IPS DF 4.7 (cell line): ENCODE results near the gene SP3.

Experiments
- DNase-seq: peaks from one replicate; pipeline ENCODE4 v3.0.0-alpha.2; 2013; ENCODE audit warnings: low spot score; ENCODE audit errors: extremely low read depth

Gene SP3

GRCh38 chr2:173858291-173858731, 106.9 kb downstream of the SP3 start:
- no peak for DNase-seq
